SIG-M5 (cell line): Measurements from ENCODE around the gene CCL28.
"Not testable (repeated sequence)": the region's sequence is repeated elsewhere in the genome, so short reads cannot be mapped to it uniquely, and the experiment has no call there.

Experiments
- DNase-seq: peaks from one replicate; lab custom pipeline; 2025; lab: John Stamatoyannopoulos, UW

The CCL28 gene

GRCh38 chr5:43409809-43410271, 2.4 kb downstream of the CCL28 start:
- DNase-seq = no peak

- DNase-seq = not testable (repeated sequence)
These were observed 9.6 kb downstream of the CCL28 start for GRCh38 chr5:43402524-43403066.

GRCh38 chr5:43401827-43402226, 10.4 kb downstream of the CCL28 start:
- DNase-seq = no peak

GRCh38 chr5:43400082-43400481, 12.1 kb downstream of the CCL28 start:
- no peak for DNase-seq

- no peak for DNase-seq
These were observed 15.4 kb downstream of the CCL28 start for GRCh38 chr5:43396762-43397304.

GRCh38 chr5:43390471-43390870, 21.7 kb downstream of the CCL28 start:
- DNase-seq = no peak

- DNase-seq = peak; percentile 79
These were observed 22.4 kb downstream of the CCL28 start for GRCh38 chr5:43389679-43390329.

- DNase-seq = no peak
These were observed 25.2 kb downstream of the CCL28 start for GRCh38 chr5:43386960-43387362.

GRCh38 chr5:43376496-43377140, 35.6 kb downstream of the CCL28 start:
- no peak for DNase-seq

GRCh38 chr5:43371821-43372220, 40.4 kb downstream of the CCL28 start:
- no peak for DNase-seq

GRCh38 chr5:43370352-43370751, 41.8 kb downstream of the CCL28 start:
- DNase-seq = no peak

GRCh38 chr5:43369651-43370050, 42.5 kb downstream of the CCL28 start:
- no peak for DNase-seq

- no peak for DNase-seq
These were observed 44.1 kb downstream of the CCL28 start for GRCh38 chr5:43367909-43368669.

GRCh38 chr5:43367453-43367852, 44.7 kb downstream of the CCL28 start:
- no peak for DNase-seq

GRCh38 chr5:43366680-43367246, 45.4 kb downstream of the CCL28 start:
- not testable (repeated sequence) for DNase-seq

GRCh38 chr5:43365155-43365554, 47.0 kb downstream of the CCL28 start:
- DNase-seq = not testable (repeated sequence)

GRCh38 chr5:43363445-43364152, 48.6 kb downstream of the CCL28 start:
- no peak for DNase-seq

- no peak for DNase-seq
These were observed 49.3 kb downstream of the CCL28 start for GRCh38 chr5:43362725-43363435.

GRCh38 chr5:43358726-43359125, 53.5 kb downstream of the CCL28 start:
- DNase-seq = no peak

- no peak for DNase-seq
These were observed 53.9 kb downstream of the CCL28 start for GRCh38 chr5:43358301-43358700.

- DNase-seq = no peak
These were observed 54.3 kb downstream of the CCL28 start for GRCh38 chr5:43357878-43358281.
